Smooth muscle cell of the brain vasculature (primary cell): Measurements from ENCODE around the gene MYZAP.

Experiments used
- DNase-seq: peaks from one replicate; pipeline ENCODE4 v3.0.0-alpha.2; 2012; ENCODE audit warnings: low read depth, low spot score

The MYZAP gene

GRCh38 chr15:57563416-57563815, 28.3 kb upstream of the MYZAP start:
- DNase-seq, result no peak

DNA sequence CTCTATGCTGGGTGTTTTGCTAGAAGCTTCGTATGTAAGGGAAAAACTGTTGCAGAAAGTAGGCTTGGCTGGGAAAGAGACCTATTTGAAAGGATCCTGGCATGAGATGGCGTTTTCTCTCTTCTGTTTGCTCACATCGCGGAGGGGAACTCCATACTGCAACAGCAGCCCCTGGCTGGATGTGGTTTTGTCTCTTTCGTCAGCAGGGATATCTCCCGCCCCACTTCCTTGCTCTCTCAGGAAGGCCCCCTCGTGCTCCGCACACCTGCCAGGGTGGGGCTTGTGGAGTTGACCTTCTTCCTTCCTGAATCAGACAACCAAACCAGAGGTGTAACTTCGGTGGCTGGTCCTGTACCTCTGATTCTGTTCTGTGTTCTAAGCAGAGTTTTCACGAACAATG, 26.4 kb upstream of the MYZAP start:
- no peak for DNase-seq

GRCh38 chr15:57566834-57567233, 24.9 kb upstream of the MYZAP start:
- no peak for DNase-seq

DNA sequence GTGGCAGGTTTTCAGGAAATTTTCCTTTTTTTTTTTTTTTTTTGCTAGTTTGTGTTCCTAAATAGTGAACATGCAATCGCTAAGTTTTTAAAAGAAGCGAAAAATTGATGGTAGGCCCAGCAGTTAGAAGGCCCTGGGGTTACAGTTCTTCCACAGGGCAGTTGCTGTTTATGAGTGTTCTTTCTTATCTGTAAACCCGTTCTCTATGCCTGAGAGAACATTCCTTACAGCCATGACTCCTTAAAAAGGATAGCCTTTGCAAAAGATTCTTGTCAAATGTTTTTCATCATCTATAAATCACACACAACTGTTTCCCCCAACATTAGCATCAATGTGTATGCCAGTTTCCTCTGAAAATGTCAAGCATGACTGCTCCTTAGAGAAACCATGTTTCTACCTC, 23.8 kb upstream of the MYZAP start:
- DNase-seq, result no peak

DNA sequence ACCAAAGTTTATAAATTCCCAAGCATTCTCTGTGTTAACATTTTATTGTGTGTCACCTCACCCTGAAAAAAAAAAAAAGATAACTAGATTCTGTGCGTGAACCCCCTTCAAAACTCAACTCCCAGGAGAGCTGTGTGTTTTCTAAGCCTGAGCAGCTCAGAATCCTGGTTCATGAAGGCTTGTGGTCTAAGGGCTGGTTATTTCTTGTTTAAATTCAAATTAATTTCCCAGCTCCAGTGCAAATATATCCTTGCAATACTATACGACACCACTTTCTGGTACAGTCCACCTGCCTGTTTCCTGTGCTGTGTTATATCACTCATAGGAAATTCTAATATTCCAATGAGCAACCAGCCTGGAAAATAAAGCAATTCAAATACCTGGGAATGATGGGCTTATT, 23.4 kb upstream of the MYZAP start:
- DNase-seq, result no peak

GRCh38 chr15:57570340-57570739, 21.4 kb upstream of the MYZAP start:
- DNase-seq, result no peak

- no peak for DNase-seq
These were observed 20.7 kb upstream of the MYZAP start for GRCh38 chr15:57570994-57571393.

DNA sequence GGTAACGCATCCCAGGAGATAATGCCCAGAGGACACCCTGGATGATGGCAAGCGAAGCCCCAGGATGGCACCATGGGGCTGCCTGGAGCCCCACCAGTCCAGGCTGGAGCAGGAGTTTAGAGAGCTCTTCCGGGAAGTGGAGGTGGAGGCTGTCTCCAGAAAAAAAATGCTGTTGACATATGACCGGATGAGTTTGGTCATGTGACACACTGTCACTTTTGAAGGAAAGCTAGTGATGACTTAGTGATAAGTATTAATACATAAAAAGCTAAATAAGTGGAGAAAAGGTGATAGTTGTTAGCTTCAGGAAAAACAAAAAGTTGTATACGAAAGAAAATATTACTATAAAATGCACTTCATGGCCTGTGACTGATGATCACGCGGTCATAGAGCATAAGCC, 20.0 kb upstream of the MYZAP start:
- no peak for DNase-seq

GRCh38 chr15:57572468-57572867, 19.2 kb upstream of the MYZAP start:
- DNase-seq, result no peak

DNA sequence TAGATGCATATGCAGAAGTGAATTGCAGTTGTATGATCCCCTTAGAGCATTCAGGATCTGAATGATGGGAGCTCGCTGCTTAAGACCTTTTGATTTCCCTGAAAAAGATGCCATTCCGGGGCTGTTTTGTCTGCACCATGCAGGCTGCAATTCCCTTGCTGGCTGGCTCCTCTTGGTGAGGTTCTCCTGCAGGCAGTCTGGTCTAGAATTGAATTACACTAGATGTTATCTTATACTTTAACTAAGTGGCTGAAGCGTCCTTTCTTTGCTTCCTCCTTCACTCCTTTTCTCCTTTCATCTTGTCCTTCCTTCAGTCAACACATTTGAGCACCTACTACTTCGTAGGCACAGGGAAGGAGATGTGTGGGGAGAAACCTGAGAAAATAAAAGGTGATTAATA, 18.6 kb upstream of the MYZAP start:
- no peak for DNase-seq

DNA sequence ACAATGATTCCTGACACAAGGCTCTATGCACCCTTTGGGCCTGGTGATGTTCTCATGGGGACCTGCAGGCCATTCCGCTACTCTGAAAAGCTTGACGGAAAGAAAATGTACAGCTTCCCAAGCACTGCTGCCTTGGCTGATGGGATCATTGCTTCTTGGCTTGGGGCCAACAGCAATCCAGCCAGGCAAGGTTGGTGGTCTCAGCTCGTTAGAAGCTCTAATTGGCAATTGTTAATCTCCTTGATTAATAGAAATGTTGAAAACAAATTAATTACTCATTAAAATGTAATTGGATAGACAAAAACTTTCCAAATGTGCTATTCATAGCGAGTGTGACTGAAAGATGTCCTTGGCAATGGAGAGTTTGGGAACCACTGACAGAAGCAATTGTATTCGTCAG, 16.3 kb upstream of the MYZAP start:
- DNase-seq, result no peak

DNA sequence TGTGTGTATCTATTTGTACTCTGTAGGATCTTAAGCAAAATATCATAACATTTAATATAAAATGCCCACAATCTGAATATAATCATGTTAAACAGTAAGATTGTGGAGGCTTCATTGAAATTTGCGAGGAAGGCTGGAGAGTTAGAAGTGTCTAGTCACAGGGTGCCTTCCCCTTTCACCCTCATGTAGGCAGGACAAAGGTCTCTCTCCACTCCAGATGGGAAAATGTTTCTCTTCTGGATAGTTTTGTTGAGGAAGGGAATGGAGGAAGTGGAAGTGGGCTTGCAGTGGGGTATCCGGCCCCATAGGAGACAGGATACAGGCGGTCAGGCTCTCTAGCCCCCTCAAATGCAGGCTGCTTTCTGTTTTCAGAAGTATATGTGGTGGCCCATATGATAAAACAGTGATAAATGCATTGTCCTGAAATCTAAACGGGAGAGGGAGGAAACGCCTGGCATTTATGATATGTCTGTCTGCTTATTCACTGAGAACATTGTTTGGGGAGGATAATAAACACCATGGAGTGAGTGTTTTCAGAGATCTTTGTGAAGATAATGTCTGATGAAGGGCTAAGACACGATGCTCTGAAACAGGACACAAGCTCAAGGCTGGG, 13.3 kb upstream of the MYZAP start:
- DNase-seq, result no peak

GRCh38 chr15:57580428-57580827, 11.3 kb upstream of the MYZAP start:
- no peak for DNase-seq

GRCh38 chr15:57580866-57581265, 10.8 kb upstream of the MYZAP start:
- no peak for DNase-seq

DNA sequence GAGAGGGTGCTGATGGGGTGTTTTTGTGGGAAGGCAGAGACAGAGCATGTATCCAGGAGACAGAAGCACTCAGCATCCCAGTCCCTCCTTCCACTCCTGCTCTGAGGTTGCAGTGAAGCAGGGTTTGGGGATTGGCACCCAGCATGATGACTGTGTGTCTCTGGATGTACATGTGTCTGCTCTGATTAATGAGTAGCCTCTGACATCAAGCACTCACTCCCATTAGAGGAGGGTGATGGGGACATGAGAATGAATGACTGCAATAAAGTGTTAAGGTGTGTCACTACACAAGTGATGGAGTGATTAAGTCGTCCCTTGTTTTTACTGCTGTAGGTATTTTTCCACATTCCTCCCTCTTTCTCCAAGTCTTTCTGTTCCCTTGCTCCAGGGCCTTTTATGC, 9.6 kb upstream of the MYZAP start:
- DNase-seq, result no peak

DNA sequence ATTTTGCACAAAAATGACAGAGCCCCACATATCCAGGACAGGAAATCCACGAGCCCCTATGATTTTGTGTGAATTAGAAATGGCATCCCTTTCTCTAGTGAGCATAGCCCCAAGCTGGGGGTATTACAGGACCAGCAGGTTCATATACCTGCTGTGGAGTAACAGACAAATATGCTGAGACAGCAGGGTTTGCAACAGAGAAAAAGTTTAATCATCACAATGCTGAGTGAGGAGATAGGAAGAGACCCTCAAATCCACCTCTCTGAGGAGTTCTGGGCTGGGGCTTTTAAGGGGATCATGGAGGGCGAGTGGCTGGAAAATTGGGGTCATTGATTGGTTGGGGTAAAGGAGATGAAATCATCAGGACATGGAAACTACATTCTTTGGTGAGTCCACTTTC, 8.4 kb upstream of the MYZAP start:
- DNase-seq, result no peak

- DNase-seq, result no peak
These were observed 8.0 kb upstream of the MYZAP start for GRCh38 chr15:57583720-57584119.

DNA sequence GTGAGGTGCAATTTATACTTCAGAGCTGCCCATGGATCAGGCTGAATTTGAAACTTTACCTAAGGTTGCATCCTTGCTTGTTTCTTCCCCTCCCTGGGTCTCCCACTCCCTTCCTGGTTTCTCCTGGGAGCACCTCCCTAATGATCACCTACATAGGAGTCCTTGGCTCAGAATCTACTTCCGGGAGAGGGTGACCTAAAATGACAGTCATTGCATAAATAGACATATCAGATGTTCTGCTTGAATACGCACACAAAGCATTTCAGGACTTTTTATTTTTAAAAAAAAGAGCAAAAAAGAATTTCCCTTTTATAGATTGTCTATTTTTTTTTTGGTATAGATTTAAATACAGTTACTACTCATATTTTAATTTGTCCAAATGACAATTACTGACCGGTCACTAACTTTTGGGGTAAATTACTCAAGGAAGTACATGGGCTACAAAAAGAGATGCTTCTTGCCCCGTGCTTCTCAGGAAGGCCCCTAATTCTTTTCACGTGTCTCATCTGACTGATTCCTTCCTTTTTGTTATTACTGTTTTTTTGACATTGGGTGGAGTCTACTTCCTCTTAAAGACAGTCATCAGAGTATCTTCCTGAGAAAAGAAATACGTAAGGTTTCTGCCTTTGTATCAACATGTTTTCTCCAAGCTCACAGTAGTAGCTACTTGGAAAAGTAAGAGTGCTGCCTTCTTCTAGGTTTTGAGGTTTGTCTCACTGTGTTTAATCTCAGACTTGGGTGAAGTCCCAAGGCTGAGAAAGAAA, 4.9 kb upstream of the MYZAP start:
- DNase-seq, result no peak

GRCh38 chr15:57589281-57589680, 2.4 kb upstream of the MYZAP start:
- no peak for DNase-seq

GRCh38 chr15:57589754-57590153, 1.9 kb upstream of the MYZAP start:
- no peak for DNase-seq

DNA sequence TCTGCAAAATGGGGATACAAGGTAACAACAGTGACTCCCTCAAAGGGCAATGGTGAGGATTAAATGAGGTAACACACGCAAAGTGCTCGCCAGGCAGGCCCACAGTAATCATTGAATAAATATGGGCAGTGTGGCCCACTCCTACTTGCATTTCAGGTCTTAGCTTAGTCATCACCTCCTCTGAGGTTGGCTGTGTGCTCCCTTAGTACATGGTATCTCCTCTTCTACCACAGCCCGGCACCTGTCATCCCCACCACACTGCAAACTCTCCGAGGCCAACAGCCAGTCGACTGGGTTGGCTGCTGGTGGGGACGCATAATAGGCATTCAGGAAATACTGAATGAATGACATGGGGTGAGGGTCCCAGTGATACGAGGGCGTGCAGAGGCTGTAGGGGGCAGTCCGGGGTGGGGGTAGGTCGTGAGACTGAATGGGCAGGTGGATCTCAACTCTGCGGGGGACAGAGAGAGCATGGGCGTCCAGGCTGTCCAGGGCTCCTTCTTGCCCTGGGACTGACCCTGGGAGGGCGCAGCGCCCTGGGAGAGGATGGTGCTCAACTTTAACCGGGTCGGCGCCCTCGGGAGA, 375 bp upstream of the MYZAP start:
- DNase-seq, result no peak

DNA sequence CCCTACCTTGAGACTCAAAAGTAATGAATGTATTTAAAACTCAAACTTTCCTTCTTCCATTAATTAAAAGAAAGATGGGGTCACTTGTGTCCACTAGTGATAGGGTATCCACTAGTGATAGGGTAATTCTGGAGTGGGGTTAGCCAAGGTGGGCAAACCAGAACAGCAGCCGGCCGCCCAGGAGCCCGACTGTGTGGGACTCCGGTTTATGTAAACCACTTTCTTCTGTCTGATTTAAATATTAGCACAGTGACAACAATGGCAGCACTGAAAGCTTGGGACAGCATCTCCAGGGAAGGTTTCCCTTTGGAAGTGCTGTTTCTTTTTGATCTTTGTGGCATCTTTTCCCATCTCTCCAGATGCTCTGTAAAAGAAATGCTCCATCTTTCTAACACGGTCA, 722 bp downstream of the MYZAP start:
- DNase-seq, result no peak

DNA sequence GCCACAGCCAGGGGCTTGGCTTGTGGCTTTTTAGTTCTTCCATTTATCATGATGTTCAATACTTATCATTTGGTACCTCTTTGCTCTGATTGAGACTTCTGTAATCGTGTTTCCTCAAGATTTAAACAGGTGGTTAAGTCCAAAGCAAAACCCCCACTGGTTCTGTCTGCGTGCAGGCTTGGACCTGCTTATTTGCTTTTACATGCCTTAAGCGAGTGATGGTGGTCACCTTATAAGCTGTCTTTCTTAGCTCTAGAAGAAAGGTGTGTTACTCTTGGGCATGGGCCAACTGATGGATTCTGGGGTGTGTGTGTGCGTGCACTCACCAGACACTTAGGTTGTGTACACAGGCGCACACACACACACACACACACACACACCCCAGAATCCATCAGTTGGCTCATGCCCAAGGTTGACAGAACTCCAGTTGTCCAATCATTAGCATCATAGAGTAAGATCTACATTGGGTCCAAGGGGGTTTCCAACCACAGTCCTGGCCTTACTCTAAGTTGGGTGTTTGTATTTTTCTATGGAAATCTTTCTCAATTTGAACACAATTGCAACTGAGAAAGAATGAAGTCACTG, 1.2 kb downstream of the MYZAP start:
- no peak for DNase-seq
